ENCODE measurements around the gene EIF2S1.
"Not testable (repeated sequence)": the region's sequence is repeated elsewhere in the genome, so short reads cannot be mapped to it uniquely, and the experiment has no call there.

Gene EIF2S1

GRCh38 chr14:67372833-67373232, 12.7 kb downstream of the EIF2S1 start:
- DNase-seq, result no peak

DNA sequence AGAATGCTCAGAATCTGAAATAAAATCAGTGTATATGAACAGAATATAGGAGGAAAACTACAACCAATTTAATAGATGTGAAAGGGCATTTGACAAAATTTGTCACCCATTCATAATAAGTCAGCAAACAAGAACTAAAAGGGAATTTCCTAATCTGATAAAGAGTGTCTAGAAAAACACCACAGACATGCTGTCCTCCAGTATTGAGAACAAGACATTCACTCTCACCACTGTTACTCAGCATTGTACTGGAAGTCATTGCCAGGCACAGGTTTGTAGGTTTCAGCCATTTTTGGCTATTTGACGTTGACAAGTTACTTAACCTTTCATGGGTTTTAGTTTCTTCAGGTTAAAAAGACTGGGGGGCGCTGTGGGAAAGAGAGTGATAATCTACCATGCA, 13.2 kb downstream of the EIF2S1 start:
- no peak for DNase-seq

DNA sequence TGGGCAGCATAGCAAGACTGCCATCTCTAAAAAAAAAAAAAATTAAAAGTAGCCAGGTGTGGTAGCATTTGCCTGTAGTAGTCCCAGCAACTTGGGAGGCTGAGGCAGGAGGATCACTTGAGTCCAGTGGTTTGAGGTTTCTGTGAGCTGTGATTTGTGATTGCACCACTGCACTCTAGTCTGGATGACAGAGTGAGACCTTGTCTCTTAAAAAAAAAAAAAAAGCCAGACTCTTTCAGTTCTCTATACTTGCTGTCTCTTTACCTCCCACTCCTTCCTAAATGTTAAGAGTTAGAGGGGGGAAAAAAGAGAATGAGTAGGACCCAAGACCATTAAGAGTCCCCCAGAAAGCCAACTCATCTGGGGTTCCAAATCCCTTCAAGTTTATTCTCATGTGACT, 17.8 kb downstream of the EIF2S1 start:
- DNase-seq, result no peak

DNA sequence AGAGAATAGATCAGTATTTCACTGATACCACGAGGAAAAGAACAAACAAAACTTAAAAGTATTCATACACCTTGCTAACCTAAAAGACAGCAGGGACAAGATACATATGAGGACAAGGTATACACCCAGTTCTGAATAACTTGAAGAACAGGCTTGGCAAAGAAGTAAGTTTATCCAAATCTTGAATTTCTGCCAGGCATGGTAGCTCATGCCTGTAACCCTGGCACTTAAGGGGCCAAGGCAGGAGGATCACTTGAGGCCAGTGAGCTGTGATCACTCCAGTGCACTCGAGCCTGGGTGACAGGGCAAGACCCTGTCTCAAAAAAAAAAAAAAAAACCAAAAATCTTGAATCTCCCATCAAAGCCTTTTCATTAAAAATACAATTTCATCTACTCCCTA, 25.0 kb downstream of the EIF2S1 start:
- DNase-seq, result no peak

- no peak for DNase-seq
These were observed 25.5 kb downstream of the EIF2S1 start for GRCh38 chr14:67385618-67386017.

GRCh38 chr14:67387195-67387594, 27.1 kb downstream of the EIF2S1 start:
- DNase-seq, result no peak

GRCh38 chr14:67389275-67389674, 29.1 kb downstream of the EIF2S1 start:
- no peak for DNase-seq

DNA sequence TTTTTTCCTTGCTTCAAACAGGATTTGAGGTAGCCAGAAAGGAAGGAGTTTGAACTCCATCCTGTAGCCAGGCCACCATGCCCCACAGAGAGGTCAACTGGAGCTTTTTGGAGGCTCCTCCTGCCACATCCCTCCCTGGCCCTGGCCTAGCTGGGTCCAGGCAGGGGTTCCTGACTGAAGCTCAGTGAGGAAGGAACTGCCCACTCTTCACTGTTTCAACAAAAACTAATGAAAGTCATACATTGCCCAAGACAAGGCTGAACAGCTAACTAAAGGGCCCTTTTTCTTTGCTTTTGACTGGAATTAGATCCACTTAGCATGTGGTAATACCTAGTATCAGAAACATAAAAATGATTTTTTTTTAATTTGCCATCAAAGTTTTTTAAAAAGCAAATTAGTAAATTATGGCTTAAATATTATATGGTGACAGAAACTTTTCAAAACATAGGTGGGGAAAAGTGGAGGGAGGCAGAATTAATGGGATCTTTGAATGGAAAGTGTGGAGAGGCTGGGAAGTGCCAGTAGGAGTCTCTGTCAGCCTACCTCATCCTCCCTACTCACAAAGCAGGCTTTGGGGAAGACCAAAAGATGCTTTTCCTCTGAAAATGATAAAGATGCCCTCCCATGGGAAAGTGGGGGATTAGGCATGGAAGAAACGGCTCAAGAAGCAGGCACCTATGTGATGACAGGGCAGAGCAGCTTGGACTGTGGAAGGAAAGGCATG, 29.8 kb downstream of the EIF2S1 start:
- no peak for DNase-seq

- no peak for DNase-seq
These were observed 31.1 kb downstream of the EIF2S1 start for GRCh38 chr14:67391268-67391667.

- no peak for DNase-seq
These were observed 32.0 kb downstream of the EIF2S1 start for GRCh38 chr14:67392123-67392522.

DNA sequence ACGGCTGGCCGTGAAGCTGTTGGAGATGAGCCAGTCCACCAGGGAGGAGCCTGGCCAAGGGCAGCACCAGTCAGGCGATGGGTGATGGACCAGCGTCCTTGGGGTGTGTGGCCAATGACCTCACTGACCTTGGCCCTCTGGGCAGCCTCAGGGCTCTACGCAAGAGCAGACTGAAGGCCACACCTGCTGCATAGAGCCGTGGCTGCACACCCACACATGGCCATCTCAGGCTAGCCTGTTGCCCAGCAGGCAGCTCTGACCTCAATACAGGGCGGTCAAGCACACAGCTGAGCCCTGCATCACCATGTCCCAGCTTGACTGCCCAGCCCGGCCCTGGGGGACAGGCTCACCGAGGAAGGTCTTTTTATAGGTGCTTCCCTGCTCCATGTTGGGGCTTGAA, 32.7 kb downstream of the EIF2S1 start:
- DNase-seq, result no peak

DNA sequence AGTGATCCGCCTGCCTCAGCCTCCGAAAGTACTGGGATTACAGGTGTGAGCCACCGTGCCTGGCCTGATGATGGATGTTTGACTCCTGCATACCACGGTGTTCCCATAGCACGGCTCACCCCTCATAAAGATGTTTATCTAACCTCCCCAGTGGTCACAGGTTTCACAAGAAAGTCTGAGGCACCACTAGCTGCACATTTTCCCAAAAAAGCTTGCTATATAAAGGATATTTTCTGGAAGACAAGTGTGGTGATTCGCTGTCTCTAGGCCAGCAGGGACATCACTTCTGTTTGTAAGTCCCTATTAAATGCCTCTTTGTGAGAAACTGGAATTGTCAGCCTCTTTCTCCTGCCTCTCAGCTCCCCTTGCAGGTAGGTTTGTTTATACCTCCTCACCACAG, 33.6 kb downstream of the EIF2S1 start:
- DNase-seq, result no peak

- no peak for DNase-seq
These were observed 35.2 kb downstream of the EIF2S1 start for GRCh38 chr14:67395086-67395875.

DNA sequence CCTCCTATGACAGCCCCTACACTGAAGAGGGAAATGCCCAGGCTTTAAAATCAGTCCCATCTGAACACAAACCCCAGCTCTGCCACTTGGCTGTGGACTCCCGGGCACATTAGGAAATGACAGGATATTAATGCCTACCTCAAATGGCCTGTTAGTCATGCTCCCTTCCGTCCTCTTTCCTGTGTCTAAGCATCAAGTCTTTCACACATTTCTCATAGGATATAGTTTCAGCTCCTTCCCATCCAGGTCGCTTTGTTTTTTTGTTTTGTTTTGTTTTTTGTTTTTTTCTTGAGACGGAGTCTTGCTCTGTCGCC, 35.7 kb downstream of the EIF2S1 start:
- no peak for DNase-seq

DNA sequence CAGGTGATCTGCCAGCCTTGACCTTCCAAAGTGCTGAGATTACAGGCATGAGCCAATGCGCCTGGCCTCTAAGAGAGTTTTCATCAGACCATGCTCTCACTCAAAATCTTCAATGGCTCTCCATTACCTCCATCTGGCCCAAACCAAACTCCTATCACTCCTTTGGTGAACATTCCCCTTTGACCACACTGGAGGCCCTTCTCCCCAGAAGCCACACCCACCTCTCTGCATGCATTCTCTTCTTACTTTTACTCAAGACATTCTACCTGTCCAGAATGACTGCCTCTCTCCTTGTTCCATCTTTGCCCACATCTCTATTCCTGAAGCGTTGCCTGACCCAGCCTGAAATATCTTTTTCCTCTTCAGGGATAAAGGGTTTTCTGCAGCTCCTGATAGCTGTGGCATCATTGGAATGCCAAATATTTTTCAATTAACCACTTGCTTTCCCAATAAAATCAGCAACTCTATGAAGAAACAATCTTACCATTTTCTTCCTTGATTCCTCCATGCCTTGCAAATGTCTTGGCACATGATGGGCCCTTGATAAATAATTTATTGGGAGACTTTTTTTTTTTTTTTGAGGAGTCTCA, 36.3 kb downstream of the EIF2S1 start:
- DNase-seq, result no peak

DNA sequence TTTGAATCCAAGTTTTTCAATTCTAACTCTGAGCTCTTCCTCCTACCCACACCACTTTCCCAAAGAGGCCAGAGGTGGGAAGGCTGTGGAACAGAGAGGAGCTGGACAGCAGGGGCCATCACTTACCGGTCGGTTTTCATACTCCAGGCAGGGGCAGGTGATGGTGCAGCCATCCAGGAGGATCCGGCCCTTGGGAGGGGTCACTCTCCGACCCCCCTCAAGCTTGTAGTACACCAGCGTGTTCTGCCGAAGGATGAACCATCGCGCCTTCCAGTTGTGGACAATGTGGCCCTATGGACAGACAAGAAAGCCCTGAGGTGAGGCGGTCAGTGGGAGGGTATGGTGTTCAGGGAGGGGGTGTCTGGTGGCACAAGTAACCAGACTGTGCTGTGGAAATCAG, 37.4 kb downstream of the EIF2S1 start:
- DNase-seq, result no peak

DNA sequence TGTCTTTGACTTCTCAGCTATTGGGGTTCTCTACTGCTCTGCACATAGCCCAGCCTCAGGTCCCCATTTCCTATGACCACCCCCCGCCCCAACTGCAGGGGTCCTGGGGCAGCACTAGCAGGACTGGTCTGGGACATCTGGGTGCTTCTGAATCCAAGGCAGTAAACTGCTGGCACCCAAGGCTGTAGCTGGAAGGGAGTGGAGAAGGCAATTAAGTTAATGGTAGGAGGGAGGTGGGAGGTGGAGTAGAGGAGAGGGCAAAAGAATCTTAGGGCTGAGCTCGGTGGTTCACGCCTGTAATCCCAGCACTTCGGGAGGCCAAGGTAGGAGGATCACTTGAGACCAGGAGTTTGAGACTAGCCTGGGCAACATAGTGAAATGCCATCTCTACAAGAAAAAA, 40.3 kb downstream of the EIF2S1 start:
- DNase-seq, result no peak

GRCh38 chr14:67405771-67406170, 45.6 kb downstream of the EIF2S1 start:
- DNase-seq, result no peak

DNA sequence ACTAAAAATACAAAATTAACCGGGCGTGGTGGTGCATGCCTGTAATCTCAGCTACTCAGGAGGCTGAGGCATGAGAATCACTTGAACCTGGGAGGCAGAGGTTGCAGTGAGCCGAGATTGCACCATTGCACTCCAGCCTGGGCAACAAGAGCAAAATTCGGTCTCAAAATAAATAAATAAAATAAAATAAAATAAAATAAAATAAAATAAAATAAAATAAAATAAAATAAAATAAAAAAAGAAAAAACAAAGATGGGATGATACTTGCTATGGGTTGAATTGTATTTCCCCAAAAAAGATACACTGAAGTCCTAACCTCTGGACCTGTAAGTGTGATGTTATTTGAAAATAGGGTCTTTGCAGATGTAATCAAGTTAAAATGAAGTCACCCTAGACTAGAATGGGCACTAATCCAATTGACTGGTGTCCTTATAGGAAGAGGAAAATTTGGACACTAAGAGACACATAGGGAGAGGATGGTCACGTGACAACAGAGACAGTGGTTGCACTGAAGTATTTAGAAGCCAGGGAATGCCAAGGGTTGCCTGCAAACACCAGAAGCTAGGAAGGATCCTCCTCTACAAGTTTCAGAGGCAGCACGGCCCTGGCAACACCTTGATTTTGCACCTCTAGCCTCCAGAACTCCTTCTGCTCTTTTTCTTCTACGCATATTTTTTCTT, 48.1 kb downstream of the EIF2S1 start:
- not testable (repeated sequence) for DNase-seq

DNA sequence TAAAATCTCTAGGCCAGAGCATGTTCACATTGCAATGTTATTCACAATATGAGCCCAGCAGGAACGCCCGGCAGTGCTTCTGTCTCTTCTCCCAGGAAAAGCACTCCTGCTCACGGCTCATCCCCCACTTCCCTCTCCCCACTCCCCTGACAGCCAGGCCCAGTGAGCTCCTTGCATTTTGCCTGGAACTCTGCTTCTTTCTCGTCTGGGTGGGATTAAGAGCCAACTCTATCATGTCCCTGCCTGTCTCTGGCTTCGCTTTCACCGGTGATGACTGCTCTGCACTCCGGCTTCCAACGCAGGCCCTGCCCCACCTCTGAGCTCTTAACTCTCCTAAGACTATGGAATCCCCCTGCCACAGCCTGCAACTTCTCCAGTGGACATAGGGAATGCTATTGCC, 49.3 kb downstream of the EIF2S1 start:
- DNase-seq, result no peak

DNA sequence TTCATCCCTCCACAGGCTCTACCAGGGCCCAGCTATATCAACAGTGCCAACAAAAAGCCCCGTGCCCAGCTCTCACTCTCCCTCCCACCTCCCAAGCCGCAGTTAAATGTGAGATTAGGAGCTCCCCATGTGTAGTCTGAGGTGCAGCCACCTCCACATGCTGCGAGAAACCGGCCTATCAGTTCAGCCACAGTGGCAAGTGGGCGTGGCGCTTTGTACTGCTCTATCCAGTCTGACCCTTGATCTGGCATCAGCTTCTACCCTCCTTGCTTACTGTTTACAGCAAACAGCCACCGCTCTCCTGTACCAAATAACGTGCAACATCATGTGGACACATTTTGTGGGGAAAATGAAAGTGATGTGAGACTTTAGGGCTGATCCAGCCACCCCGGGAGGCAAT, 50.2 kb downstream of the EIF2S1 start:
- no peak for DNase-seq

GRCh38 chr14:67411370-67411769, 51.2 kb downstream of the EIF2S1 start:
- no peak for DNase-seq

- peak; percentile 28 for DNase-seq
These were observed 51.8 kb downstream of the EIF2S1 start, which contains the start of gene PLEK2 for GRCh38 chr14:67411820-67412421. Gene PLEK2 (minus strand): TSS chr14:67412165. CDS start chr14:67412059, 106 bp downstream.

Measured in T-helper 9 cell (primary cell).